HG03521 (cell line): ENCODE results near the gene SLC6A13.
"Not testable (repeated sequence)": the region's sequence is repeated elsewhere in the genome, so short reads cannot be mapped to it uniquely, and the experiment has no call there.

Source experiments
- ATAC-seq: cut with Tn5 transposase; IDR thresholded peaks from one replicate; pipeline ENCODE4 v1.9.1; 2021; ENCODE audit warnings: mild to moderate bottlenecking, moderate library complexity; ENCODE audit not compliant: unreplicated experiment

SLC6A13 gene

GRCh38 chr12:265096-265495 lies 2.5 kb upstream of the SLC6A13 start:
- ATAC-seq = no peak

GRCh38 chr12:264269-264668 lies 1.6 kb upstream of the SLC6A13 start:
- ATAC-seq = no peak

- no peak for ATAC-seq
These were observed 938 bp upstream of the SLC6A13 start for GRCh38 chr12:263574-263973.

- ATAC-seq = no peak
These were observed 523 bp downstream of the SLC6A13 start for GRCh38 chr12:262113-262512.

- no peak for ATAC-seq
These were observed 4.9 kb downstream of the SLC6A13 start for GRCh38 chr12:257521-258321.

- ATAC-seq = no peak
These were observed 5.7 kb downstream of the SLC6A13 start for GRCh38 chr12:256958-257357.

GRCh38 chr12:256225-256624 lies 6.4 kb downstream of the SLC6A13 start:
- ATAC-seq = no peak

- no peak for ATAC-seq
These were observed 7.7 kb downstream of the SLC6A13 start for GRCh38 chr12:254912-255311.

GRCh38 chr12:254039-254438 lies 8.6 kb downstream of the SLC6A13 start:
- ATAC-seq = no peak

- ATAC-seq = no peak
These were observed 9.4 kb downstream of the SLC6A13 start for GRCh38 chr12:253116-253831.

- ATAC-seq = no peak
These were observed 10.0 kb downstream of the SLC6A13 start for GRCh38 chr12:252636-253035.

GRCh38 chr12:247271-247670 lies 15.4 kb downstream of the SLC6A13 start:
- no peak for ATAC-seq

GRCh38 chr12:243381-243780 lies 19.3 kb downstream of the SLC6A13 start:
- ATAC-seq = no peak

- ATAC-seq = no peak
These were observed 20.1 kb downstream of the SLC6A13 start for GRCh38 chr12:242496-242895.

- ATAC-seq = no peak
These were observed 21.4 kb downstream of the SLC6A13 start for GRCh38 chr12:241266-241665.

GRCh38 chr12:240566-240965 lies 22.1 kb downstream of the SLC6A13 start:
- no peak for ATAC-seq

- ATAC-seq = no peak
These were observed 23.8 kb downstream of the SLC6A13 start for GRCh38 chr12:238736-239398.

GRCh38 chr12:238116-238515 lies 24.5 kb downstream of the SLC6A13 start:
- ATAC-seq = no peak

GRCh38 chr12:237026-237815 lies 25.4 kb downstream of the SLC6A13 start:
- ATAC-seq = no peak

GRCh38 chr12:236445-236844 lies 26.2 kb downstream of the SLC6A13 start:
- no peak for ATAC-seq

- not testable (repeated sequence) for ATAC-seq
These were observed 26.7 kb downstream of the SLC6A13 start for GRCh38 chr12:235967-236366.
